ENCODE data around the gene GOLGA3.

DNA sequence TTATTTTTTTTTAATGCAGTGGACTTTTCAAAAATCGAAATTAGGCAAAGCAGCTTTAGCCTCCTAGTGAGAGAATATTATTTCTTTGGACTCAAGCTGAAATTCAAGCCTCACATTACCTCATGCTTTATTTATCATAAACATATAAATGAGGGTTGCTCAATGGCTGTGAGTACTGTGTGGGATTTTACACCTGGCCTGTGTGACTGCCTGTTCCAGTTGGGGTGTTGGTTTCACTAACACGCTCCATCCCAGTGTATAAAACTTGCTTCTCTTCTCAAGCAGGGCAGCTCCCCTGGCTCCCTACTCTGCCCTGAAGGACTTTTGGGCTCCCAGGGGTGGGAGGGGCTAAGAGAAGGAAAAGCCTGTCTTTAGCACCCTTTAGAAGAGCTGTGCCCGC, 82.1 kb downstream of the GOLGA3 start:
- TF ChIP-seq JUNB (IDR thresholded peaks at IDR 0.05; ENCODE audit: unreplicated experiment) = no peak
- TF ChIP-seq, protein P1, sequence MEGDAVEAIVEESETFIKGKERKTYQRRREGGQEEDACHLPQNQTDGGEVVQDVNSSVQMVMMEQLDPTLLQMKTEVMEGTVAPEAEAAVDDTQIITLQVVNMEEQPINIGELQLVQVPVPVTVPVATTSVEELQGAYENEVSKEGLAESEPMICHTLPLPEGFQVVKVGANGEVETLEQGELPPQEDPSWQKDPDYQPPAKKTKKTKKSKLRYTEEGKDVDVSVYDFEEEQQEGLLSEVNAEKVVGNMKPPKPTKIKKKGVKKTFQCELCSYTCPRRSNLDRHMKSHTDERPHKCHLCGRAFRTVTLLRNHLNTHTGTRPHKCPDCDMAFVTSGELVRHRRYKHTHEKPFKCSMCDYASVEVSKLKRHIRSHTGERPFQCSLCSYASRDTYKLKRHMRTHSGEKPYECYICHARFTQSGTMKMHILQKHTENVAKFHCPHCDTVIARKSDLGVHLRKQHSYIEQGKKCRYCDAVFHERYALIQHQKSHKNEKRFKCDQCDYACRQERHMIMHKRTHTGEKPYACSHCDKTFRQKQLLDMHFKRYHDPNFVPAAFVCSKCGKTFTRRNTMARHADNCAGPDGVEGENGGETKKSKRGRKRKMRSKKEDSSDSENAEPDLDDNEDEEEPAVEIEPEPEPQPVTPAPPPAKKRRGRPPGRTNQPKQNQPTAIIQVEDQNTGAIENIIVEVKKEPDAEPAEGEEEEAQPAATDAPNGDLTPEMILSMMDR (conservative IDR thresholded peaks at IDR 0.05; ENCODE audit: low read depth in 2 of 2) = no peak
- TF ChIP-seq POLR2AphosphoS5 (IDR thresholded peaks at IDR 0.05; ENCODE audit: low read depth) = no peak
- TF ChIP-seq, protein P2, sequence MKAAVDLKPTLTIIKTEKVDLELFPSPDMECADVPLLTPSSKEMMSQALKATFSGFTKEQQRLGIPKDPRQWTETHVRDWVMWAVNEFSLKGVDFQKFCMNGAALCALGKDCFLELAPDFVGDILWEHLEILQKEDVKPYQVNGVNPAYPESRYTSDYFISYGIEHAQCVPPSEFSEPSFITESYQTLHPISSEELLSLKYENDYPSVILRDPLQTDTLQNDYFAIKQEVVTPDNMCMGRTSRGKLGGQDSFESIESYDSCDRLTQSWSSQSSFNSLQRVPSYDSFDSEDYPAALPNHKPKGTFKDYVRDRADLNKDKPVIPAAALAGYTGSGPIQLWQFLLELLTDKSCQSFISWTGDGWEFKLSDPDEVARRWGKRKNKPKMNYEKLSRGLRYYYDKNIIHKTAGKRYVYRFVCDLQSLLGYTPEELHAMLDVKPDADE (IDR thresholded peaks at IDR 0.05) = no peak
- TF ChIP-seq, protein P3, sequence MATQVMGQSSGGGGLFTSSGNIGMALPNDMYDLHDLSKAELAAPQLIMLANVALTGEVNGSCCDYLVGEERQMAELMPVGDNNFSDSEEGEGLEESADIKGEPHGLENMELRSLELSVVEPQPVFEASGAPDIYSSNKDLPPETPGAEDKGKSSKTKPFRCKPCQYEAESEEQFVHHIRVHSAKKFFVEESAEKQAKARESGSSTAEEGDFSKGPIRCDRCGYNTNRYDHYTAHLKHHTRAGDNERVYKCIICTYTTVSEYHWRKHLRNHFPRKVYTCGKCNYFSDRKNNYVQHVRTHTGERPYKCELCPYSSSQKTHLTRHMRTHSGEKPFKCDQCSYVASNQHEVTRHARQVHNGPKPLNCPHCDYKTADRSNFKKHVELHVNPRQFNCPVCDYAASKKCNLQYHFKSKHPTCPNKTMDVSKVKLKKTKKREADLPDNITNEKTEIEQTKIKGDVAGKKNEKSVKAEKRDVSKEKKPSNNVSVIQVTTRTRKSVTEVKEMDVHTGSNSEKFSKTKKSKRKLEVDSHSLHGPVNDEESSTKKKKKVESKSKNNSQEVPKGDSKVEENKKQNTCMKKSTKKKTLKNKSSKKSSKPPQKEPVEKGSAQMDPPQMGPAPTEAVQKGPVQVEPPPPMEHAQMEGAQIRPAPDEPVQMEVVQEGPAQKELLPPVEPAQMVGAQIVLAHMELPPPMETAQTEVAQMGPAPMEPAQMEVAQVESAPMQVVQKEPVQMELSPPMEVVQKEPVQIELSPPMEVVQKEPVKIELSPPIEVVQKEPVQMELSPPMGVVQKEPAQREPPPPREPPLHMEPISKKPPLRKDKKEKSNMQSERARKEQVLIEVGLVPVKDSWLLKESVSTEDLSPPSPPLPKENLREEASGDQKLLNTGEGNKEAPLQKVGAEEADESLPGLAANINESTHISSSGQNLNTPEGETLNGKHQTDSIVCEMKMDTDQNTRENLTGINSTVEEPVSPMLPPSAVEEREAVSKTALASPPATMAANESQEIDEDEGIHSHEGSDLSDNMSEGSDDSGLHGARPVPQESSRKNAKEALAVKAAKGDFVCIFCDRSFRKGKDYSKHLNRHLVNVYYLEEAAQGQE (IDR thresholded peaks at IDR 0.05; ENCODE audit: unreplicated experiment) = no peak
- no peak for TF ChIP-seq ZNF331 (CRISPR knock-in tag; IDR thresholded peaks at IDR 0.05; ENCODE audit: low read depth)
- TF ChIP-seq EZH2 (IDR thresholded peaks at IDR 0.05; ENCODE audit: low read depth, unreplicated experiment) = no peak
- no peak for TF ChIP-seq EZH2phosphoT487 (IDR thresholded peaks at IDR 0.05; ENCODE audit: unreplicated experiment)
- no peak for TF ChIP-seq CREB1 (CRISPR knock-in tag; IDR thresholded peaks at IDR 0.05; ENCODE audit: low read depth)
- TF ChIP-seq NANOG (IDR thresholded peaks at IDR 0.05; ENCODE audit: borderline replicate concordance) = no peak
- no peak for TF ChIP-seq STAT1 (IDR thresholded peaks at IDR 0.05; ENCODE audit: unreplicated experiment)
- TF ChIP-seq ZNF114 (CRISPR knock-in tag; IDR thresholded peaks at IDR 0.05) = no peak
- TF ChIP-seq, protein P4, sequence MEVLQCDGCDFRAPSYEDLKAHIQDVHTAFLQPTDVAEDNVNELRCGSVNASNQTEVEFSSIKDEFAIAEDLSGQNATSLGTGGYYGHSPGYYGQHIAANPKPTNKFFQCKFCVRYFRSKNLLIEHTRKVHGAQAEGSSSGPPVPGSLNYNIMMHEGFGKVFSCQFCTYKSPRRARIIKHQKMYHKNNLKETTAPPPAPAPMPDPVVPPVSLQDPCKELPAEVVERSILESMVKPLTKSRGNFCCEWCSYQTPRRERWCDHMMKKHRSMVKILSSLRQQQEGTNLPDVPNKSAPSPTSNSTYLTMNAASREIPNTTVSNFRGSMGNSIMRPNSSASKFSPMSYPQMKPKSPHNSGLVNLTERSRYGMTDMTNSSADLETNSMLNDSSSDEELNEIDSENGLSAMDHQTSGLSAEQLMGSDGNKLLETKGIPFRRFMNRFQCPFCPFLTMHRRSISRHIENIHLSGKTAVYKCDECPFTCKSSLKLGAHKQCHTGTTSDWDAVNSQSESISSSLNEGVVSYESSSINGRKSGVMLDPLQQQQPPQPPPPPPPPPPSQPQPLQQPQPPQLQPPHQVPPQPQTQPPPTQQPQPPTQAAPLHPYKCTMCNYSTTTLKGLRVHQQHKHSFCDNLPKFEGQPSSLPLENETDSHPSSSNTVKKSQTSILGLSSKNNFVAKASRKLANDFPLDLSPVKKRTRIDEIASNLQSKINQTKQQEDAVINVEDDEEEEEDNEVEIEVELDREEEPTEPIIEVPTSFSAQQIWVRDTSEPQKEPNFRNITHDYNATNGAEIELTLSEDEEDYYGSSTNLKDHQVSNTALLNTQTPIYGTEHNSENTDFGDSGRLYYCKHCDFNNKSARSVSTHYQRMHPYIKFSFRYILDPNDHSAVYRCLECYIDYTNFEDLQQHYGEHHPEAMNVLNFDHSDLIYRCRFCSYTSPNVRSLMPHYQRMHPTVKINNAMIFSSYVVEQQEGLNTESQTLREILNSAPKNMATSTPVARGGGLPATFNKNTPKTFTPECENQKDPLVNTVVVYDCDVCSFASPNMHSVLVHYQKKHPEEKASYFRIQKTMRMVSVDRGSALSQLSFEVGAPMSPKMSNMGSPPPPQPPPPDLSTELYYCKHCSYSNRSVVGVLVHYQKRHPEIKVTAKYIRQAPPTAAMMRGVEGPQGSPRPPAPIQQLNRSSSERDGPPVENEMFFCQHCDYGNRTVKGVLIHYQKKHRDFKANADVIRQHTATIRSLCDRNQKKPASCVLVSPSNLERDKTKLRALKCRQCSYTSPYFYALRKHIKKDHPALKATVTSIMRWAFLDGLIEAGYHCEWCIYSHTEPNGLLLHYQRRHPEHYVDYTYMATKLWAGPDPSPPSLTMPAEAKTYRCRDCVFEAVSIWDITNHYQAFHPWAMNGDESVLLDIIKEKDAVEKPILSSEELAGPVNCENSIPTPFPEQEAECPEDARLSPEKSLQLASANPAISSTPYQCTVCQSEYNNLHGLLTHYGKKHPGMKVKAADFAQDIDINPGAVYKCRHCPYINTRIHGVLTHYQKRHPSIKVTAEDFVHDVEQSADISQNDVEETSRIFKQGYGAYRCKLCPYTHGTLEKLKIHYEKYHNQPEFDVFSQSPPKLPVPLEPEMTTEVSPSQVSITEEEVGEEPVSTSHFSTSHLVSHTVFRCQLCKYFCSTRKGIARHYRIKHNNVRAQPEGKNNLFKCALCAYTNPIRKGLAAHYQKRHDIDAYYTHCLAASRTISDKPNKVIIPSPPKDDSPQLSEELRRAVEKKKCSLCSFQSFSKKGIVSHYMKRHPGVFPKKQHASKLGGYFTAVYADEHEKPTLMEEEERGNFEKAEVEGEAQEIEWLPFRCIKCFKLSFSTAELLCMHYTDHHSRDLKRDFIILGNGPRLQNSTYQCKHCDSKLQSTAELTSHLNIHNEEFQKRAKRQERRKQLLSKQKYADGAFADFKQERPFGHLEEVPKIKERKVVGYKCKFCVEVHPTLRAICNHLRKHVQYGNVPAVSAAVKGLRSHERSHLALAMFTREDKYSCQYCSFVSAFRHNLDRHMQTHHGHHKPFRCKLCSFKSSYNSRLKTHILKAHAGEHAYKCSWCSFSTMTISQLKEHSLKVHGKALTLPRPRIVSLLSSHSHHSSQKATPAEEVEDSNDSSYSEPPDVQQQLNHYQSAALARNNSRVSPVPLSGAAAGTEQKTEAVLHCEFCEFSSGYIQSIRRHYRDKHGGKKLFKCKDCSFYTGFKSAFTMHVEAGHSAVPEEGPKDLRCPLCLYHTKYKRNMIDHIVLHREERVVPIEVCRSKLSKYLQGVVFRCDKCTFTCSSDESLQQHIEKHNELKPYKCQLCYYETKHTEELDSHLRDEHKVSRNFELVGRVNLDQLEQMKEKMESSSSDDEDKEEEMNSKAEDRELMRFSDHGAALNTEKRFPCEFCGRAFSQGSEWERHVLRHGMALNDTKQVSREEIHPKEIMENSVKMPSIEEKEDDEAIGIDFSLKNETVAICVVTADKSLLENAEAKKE (CRISPR knock-in tag; IDR thresholded peaks at IDR 0.05) = no peak

Data from GM23338 (cell line).